ENCODE data around the gene TREM2. TPM values are rescaled to one million over a fixed set of nuclear protein-coding genes. Genes with fewer than 3 reads are reported as not detected.

TREM2 gene
- total RNA-seq, 4 donors from 2014 or later: 1.0 TPM; not detected in 3

DNA sequence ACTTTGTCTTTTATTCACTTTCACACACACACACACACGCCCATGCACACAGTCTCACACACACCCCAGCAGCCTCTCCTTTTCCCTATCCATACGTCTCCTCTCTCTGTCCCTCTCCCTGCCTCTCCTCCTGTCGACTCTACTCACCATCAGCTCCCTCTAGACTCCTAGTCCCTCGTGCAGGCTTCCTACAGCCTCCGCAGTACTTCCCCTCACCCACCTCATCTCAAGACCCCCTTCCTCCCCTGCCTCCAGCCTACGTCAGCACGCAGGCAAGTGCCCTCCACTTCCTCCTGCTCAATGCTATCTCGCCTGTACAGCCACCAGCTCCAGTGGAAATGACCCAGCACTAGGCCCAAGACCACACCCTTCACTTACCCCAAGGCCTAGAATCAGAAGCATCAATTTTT is 38.9 kb upstream of the TREM2 start:
- intact Hi-C loops (cut with DNase I; ENCODE audit: low total_unique reads): no loop called here
- H3K27me3 ChIP-seq: no peaks in the 10 kb centered on the region
- no peaks in the 10 kb centered on the region for H3K9me3 ChIP-seq
- no peak overlapping the region for H3K27ac ChIP-seq
- no peak overlapping the region for H3K4me3 ChIP-seq
- H3K4me1 ChIP-seq: no peaks in the 10 kb centered on the region
- no peak for DNase-seq
- no peaks in the 10 kb centered on the region for H3K36me3 ChIP-seq
- TF ChIP-seq, protein P1, sequence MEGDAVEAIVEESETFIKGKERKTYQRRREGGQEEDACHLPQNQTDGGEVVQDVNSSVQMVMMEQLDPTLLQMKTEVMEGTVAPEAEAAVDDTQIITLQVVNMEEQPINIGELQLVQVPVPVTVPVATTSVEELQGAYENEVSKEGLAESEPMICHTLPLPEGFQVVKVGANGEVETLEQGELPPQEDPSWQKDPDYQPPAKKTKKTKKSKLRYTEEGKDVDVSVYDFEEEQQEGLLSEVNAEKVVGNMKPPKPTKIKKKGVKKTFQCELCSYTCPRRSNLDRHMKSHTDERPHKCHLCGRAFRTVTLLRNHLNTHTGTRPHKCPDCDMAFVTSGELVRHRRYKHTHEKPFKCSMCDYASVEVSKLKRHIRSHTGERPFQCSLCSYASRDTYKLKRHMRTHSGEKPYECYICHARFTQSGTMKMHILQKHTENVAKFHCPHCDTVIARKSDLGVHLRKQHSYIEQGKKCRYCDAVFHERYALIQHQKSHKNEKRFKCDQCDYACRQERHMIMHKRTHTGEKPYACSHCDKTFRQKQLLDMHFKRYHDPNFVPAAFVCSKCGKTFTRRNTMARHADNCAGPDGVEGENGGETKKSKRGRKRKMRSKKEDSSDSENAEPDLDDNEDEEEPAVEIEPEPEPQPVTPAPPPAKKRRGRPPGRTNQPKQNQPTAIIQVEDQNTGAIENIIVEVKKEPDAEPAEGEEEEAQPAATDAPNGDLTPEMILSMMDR (IDR thresholded peaks at IDR 0.05): no peak
- TF ChIP-seq POLR2A (IDR thresholded peaks at IDR 0.05): no peak

DNA sequence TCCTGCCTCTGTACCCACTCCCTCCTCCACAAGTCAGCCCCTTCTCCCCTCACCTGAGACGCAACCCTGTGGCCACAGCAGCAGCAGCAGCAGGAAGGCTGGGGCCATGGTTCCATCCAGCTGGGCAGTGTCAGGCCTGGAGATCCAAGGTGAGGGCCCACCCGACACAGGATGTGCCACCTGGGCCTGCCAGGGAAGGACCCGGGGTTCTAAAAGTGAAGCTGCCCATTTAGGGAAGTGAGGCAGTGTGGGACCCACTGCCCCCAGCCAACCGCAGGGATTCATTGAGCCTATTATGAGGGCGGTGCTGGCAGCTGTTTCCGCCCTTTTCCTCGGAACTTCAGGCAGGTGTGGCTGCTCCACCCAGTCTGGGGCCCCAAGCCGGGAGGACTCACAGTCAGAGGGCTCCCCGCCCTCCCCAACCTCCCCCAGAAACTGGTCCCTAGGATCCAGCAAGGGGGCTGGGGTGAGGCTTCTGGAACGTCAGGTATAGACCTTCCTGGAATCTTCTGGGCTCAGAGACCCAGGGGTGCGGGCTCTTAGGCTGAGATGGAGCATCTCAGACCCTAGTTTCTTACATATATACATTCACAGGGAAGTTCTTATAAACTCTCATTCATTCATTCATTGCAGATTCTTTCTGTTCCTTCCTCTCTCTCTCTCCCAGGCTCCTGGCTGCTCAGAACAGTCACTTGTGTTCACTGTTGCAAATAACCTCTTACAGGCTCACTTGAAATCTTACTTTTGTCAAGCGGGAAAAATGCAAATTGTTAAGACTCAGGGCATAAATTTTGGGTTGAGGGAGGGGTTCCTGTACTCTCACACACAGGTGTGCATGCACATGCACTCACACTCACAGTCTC is 38.2 kb upstream of the TREM2 start, which contains the start of gene TREML2:
Gene TREML2, minus strand, starts transcription at position 249 of the 863 bp plus-strand sequence. Its CDS starts 141 bp downstream, at position 108.
- intact Hi-C loops (cut with DNase I; ENCODE audit: low total_unique reads): no loop called here
- H3K27ac ChIP-seq: no peak within 1 kb of the TSS
- no peaks in the 10 kb centered on the region for H3K27me3 ChIP-seq
- no peaks in the 10 kb centered on the region for H3K36me3 ChIP-seq
- TF ChIP-seq, protein P1 (IDR thresholded peaks at IDR 0.05): no peak
- TF ChIP-seq POLR2A (IDR thresholded peaks at IDR 0.05): no peak
- no peaks in the 10 kb centered on the region for H3K9me3 ChIP-seq
- DNase-seq: no peak
- no peaks in the 10 kb centered on the region for H3K4me1 ChIP-seq
- H3K4me3 ChIP-seq: no peak within 1 kb of the TSS

DNA sequence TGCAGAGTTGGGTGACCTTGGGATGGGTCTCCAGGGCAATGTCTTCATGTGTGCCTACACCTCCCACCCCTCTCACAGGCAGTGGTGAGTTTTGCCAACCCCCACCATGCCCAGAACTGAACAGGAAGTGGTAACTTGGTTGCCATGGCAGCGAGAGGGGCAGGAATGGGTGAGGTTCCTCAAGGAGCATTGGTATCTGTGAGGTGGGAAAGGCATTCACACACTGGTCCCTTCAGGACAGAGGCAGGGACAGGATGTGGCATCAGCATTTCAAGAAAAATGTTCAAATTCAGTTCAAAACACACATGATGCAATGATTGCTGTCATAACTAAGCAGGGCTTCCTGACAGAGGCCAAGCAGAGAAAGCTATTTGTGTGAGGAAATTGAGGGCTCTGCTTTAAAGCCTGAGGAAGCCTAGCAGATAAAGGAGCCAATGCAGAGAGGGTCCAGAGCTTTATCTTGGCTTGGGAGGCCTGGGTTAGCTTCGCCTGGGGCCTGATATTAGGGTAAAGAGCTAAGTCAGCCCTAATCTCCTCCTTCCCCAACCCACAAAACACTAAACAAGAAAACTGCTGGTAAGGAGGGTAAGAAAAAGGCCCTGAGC is 37.5 kb upstream of the TREM2 start:
- Histone ChIP-seq H3K9me3 (no peaks in the 10 kb centered on the region), H3K4me3 (no peak overlapping the region), H3K27me3 (no peaks in the 10 kb centered on the region), H3K4me1 (no peaks in the 10 kb centered on the region), H3K36me3 (no peaks in the 10 kb centered on the region), H3K27ac (no peak overlapping the region)
- DNase-seq: no peak
- intact Hi-C loops (cut with DNase I; ENCODE audit: low total_unique reads): no loop called here
- TF ChIP-seq POLR2A (IDR thresholded peaks at IDR 0.05): no peak
- TF ChIP-seq, protein P1 (IDR thresholded peaks at IDR 0.05): no peak

DNA sequence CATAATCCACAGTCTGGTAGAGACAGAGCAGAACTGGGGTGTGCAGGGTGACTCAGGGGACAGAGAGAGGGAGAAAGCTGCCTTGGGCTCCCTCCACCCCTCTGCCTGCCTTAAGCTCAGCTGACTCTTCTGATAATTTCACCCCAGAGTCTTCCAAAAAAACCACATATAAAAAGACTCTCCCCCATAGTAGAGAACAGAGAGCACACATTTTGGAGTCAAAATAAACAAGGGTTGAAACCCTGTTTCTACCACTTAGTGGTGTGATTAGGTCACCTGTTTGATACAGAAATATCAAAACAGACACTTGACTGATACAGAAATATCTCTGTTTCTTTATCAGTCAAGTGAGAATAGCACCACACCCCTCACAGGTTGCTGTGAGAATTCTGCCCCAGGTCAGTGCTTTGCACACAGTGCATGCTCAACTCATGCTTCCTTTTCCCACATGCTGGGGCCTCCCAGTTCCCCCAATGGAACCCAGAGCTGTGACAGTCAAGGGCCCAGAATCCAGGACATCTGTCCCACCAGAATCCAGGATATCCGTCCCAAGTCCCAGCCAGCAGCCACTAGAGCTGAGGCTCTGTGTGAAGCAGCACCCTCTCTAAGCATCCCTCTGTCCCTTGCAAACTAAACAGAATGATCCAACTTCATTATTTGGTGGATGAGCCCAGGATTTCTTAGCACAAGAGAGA is 36.8 kb upstream of the TREM2 start:
- H3K4me3 ChIP-seq: no peak overlapping the region
- H3K27me3 ChIP-seq: no peaks in the 10 kb centered on the region
- H3K27ac ChIP-seq: no peak overlapping the region
- no peaks in the 10 kb centered on the region for H3K4me1 ChIP-seq
- DNase-seq: no peak
- no peaks in the 10 kb centered on the region for H3K9me3 ChIP-seq
- H3K36me3 ChIP-seq: no peaks in the 10 kb centered on the region
- intact Hi-C loops (cut with DNase I; ENCODE audit: low total_unique reads): no loop called here
- TF ChIP-seq, protein P1 (IDR thresholded peaks at IDR 0.05): no peak
- TF ChIP-seq POLR2A (IDR thresholded peaks at IDR 0.05): no peak
